ENCODE data around the gene ZNF587B. TPM values are rescaled to one million over a fixed set of nuclear protein-coding genes. Genes with fewer than 3 reads are reported as not detected.

ZNF587B gene
- total RNA-seq: 20.9 and 25.1 TPM in 2 replicates

GRCh38 chr19:57830071-57830602 lies at the start of gene ZNF587B:
ZNF587B (plus strand) TSS chr19:57830299; CDS start chr19:57830529, 230 bp downstream.

GRCh38 chr19:57814505-57815246 lies 15.4 kb upstream of the ZNF587B start, which contains the start of gene ZNF552:
ZNF552 (minus strand) TSS chr19:57814913; CDS start chr19:57814743, 170 bp downstream.

GRCh38 chr19:57849666-57850473 lies 19.8 kb downstream of the ZNF587B start, which contains the start of gene ZNF587:
ZNF587 (plus strand) TSS chr19:57849859; CDS start chr19:57850039, 180 bp downstream.

GRCh38 chr19:57888560-57889231 lies 58.6 kb downstream of the ZNF587B start, which contains the start of gene ZNF814:
ZNF814 (minus strand) TSS chr19:57889037; CDS start chr19:57888802, 235 bp downstream.

Other genes with a start within 250 kb of the ZNF587B start
- gene ZIK1, start 246.2 kb upstream of the ZNF587B start, total RNA-seq: 9.9 and 13.3 TPM in 2 replicates
- gene ZNF530, start 230.4 kb upstream of the ZNF587B start, total RNA-seq: 3.7 and 6.7 TPM in 2 replicates
- gene ZNF134, start 216.1 kb upstream of the ZNF587B start, total RNA-seq: 23.9 and 26.6 TPM in 2 replicates
- 19.1 and 21.2 TPM in 2 replicates for gene ZNF211, start 197.1 kb upstream of the ZNF587B start, total RNA-seq
- 0.22 and 0.39 TPM in 2 replicates for gene ZSCAN4, start 161.4 kb upstream of the ZNF587B start, total RNA-seq
- gene ZNF551, start 148.3 kb upstream of the ZNF587B start, total RNA-seq: 12.5 and 13.0 TPM in 2 replicates
- 5.1 and 14.9 TPM in 2 replicates for gene ZNF154, start 121.1 kb upstream of the ZNF587B start, total RNA-seq
- gene ZNF671, start 102.7 kb upstream of the ZNF587B start, total RNA-seq: 12.5 and 12.6 TPM in 2 replicates
- gene ZNF776, start 83.5 kb upstream of the ZNF587B start, total RNA-seq: 20.5 and 22.4 TPM in 2 replicates
- 17.0 and 22.4 TPM in 2 replicates for gene ZNF586, start 60.6 kb upstream of the ZNF587B start, total RNA-seq
- 9.0 and 22.1 TPM in 2 replicates for gene ZNF552, start 15.4 kb upstream of the ZNF587B start, total RNA-seq
- 43.1 and 51.8 TPM in 2 replicates for gene ZNF587, start 19.6 kb downstream of the ZNF587B start, total RNA-seq
- gene ZNF814, start 58.7 kb downstream of the ZNF587B start, total RNA-seq: 20.0 and 22.0 TPM in 2 replicates
- gene ZNF417, start 86.3 kb downstream of the ZNF587B start, total RNA-seq: 24.4 and 35.3 TPM in 2 replicates
- 5.5 and 11.4 TPM in 2 replicates for gene ZNF418, start 105.1 kb downstream of the ZNF587B start, total RNA-seq
- gene ZNF256, start 117.4 kb downstream of the ZNF587B start, total RNA-seq: 4.9 and 7.1 TPM in 2 replicates
- gene C19orf18, start 144.2 kb downstream of the ZNF587B start, total RNA-seq: not detected in 2 replicates
- gene ZNF606, start 172.5 kb downstream of the ZNF587B start, total RNA-seq: 27.9 and 40.6 TPM in 2 replicates
- not detected in 2 replicates for gene ZSCAN1, start 203.7 kb downstream of the ZNF587B start, total RNA-seq
- 6.4 and 9.4 TPM in 2 replicates for gene ZNF135, start 229.0 kb downstream of the ZNF587B start, total RNA-seq